HUES64 (cell line): ENCODE measurements around the gene RILPL2.
A peak's percentile ranks its signal among the peaks of the same experiment; 100 is the strongest.
"Not testable (repeated sequence)": the region's sequence is repeated elsewhere in the genome, so short reads cannot be mapped to it uniquely, and the experiment has no call there.

ENCODE experiments used
- H3K27ac ChIP-seq: 2 replicates; pipeline ENCODE4 v1.7.0; 2013; ENCODE audit warnings: low read depth, low read length, inconsistent platforms
- H3K27me3 ChIP-seq: 2 replicates; pipeline ENCODE4 v1.6.1; 2013; ENCODE audit warnings: mild to moderate bottlenecking, low read length; ENCODE audit not compliant: insufficient read depth
- H3K36me3 ChIP-seq: 2 replicates; pipeline ENCODE4 v1.6.1; 2013; ENCODE audit warnings: mild to moderate bottlenecking, low read length; ENCODE audit not compliant: insufficient read depth
- H3K4me1 ChIP-seq: 2 replicates; pipeline ENCODE4 v1.6.1; 2013; ENCODE audit warnings: mild to moderate bottlenecking, low read length, moderate library complexity; ENCODE audit not compliant: insufficient read depth
- H3K4me3 ChIP-seq: 2 replicates; pipeline ENCODE4 v1.5.1; 2013; ENCODE audit warnings: mild to moderate bottlenecking, low read length, moderate library complexity
- H3K9ac ChIP-seq: 2 replicates; pipeline ENCODE4 v1.6.1; 2013; ENCODE audit warnings: mild to moderate bottlenecking, low read depth, low read length
- H3K9me3 ChIP-seq: 2 replicates; pipeline ENCODE4 v1.6.1; 2013; ENCODE audit warnings: low read depth, low read length; ENCODE audit not compliant: insufficient read depth
- WGBS: fragments of 150-250, 120-280 bp; methylation state at CpG from one replicate; pipeline ENCODE4 v1.1.7; 2013; ENCODE audit warnings: missing lambda C conversion rate; 5-methylcytosine and 5-hydroxymethylcytosine counted together

RILPL2 gene

GRCh38 chr12:123388951-123389559 lies 47.4 kb downstream of the RILPL2 start:
- Histone ChIP-seq H3K27me3 (peaks cover 46% of the 10 kb centered on the region), H3K9ac (peak overlapping the region; percentile 58; the same call in 1 of the 2 replicates), H3K9me3 (no peaks in the 10 kb centered on the region), H3K27ac (no peak overlapping the region), H3K4me3 (peak overlapping the region; percentile 66), H3K4me1 (peaks cover 9% of the 10 kb centered on the region), H3K36me3 (peaks cover 27% of the 10 kb centered on the region)
- under 1% methylated on average over 84 of the region's 102 CpGs for WGBS

- no peak overlapping the region for H3K27ac ChIP-seq
- H3K4me3 ChIP-seq, result peak overlapping the region; percentile 66
- H3K4me1 ChIP-seq, result peaks cover 9% of the 10 kb centered on the region
- H3K9ac ChIP-seq, result no peak overlapping the region
- no peaks in the 10 kb centered on the region for H3K9me3 ChIP-seq
- 3% methylated on average over 52 of the region's 52 CpGs for WGBS
- peaks cover 46% of the 10 kb centered on the region for H3K27me3 ChIP-seq
- H3K36me3 ChIP-seq, result peaks cover 26% of the 10 kb centered on the region
Measured at GRCh38 chr12:123388177-123388950, 48.1 kb downstream of the RILPL2 start.

- Histone ChIP-seq H3K27me3 (peaks cover 46% of the 10 kb centered on the region), H3K36me3 (peaks cover 21% of the 10 kb centered on the region), H3K27ac (no peak overlapping the region), H3K4me3 (peak overlapping the region; percentile 44; the same call in 1 of the 2 replicates), H3K4me1 (peaks cover 9% of the 10 kb centered on the region), H3K9me3 (no peaks in the 10 kb centered on the region), H3K9ac (no peak overlapping the region)
- 78% methylated on average over 8 of the region's 8 CpGs for WGBS
Measured at GRCh38 chr12:123387508-123388176, 48.8 kb downstream of the RILPL2 start.

GRCh38 chr12:123385536-123385935 lies 50.9 kb downstream of the RILPL2 start:
- not testable (repeated sequence) for H3K36me3 ChIP-seq, H3K27ac ChIP-seq, H3K4me1 ChIP-seq, H3K9ac ChIP-seq, H3K9me3 ChIP-seq
- WGBS, result 95% methylated on average over 9 of the region's 9 CpGs
- H3K4me3 ChIP-seq, result peak overlapping the region; percentile 78; the same call in 1 of the 2 replicates
- peaks cover 41% of the 10 kb centered on the region for H3K27me3 ChIP-seq

GRCh38 chr12:123384994-123385376 lies 51.5 kb downstream of the RILPL2 start:
- H3K4me1 ChIP-seq, result peaks cover 6% of the 10 kb centered on the region
- WGBS, result 0% methylated on average over 1 of the region's 1 CpG
- H3K27ac ChIP-seq, result peak overlapping the region; percentile 40; the same call in 1 of the 2 replicates

GRCh38 chr12:123384318-123384993 lies 52.0 kb downstream of the RILPL2 start:
- Histone ChIP-seq H3K27me3 (peaks cover 30% of the 10 kb centered on the region), H3K27ac (peak overlapping the region; percentile 45; the same call in 1 of the 2 replicates), H3K4me3 (peak overlapping the region; percentile 78), H3K9ac (peak overlapping the region; percentile 53; the same call in 1 of the 2 replicates), H3K9me3 (no peaks in the 10 kb centered on the region), H3K4me1 (peaks cover 6% of the 10 kb centered on the region), H3K36me3 (no peaks in the 10 kb centered on the region)
- WGBS, result 2% methylated on average over 37 of the region's 41 CpGs

More at GRCh38 chr12:123384994-123385376, 51.5 kb downstream of the RILPL2 start:
- peaks cover 36% of the 10 kb centered on the region for H3K27me3 ChIP-seq
- peak overlapping the region; percentile 53; the same call in 1 of the 2 replicates for H3K9ac ChIP-seq
- H3K36me3 ChIP-seq, result no peaks in the 10 kb centered on the region
- H3K9me3 ChIP-seq, result no peaks in the 10 kb centered on the region
- peak overlapping the region; percentile 78 for H3K4me3 ChIP-seq

- Histone ChIP-seq H3K9me3 (no peaks in the 10 kb centered on the region), H3K36me3 (no peaks in the 10 kb centered on the region), H3K4me3 (no peak overlapping the region; the same call in 1 of the 2 replicates), H3K27ac (no peak overlapping the region), H3K9ac (no peak overlapping the region), H3K4me1 (no peaks in the 10 kb centered on the region), H3K27me3 (peaks cover 22% of the 10 kb centered on the region)
- 98% methylated on average over 14 of the region's 14 CpGs for WGBS
Measured at GRCh38 chr12:123382684-123383083, 53.8 kb downstream of the RILPL2 start.

GRCh38 chr12:123379391-123379790 lies 57.1 kb downstream of the RILPL2 start:
- Histone ChIP-seq H3K9me3 (no peaks in the 10 kb centered on the region), H3K27ac (no peak overlapping the region), H3K4me1 (no peaks in the 10 kb centered on the region), H3K27me3 (no peaks in the 10 kb centered on the region), H3K9ac (no peak overlapping the region), H3K36me3 (no peaks in the 10 kb centered on the region), H3K4me3 (no peak overlapping the region)
- 88% methylated on average over 5 of the region's 5 CpGs for WGBS

GRCh38 chr12:123372415-123372814 lies 64.1 kb downstream of the RILPL2 start:
- not testable (repeated sequence) for H3K27me3 ChIP-seq, H3K27ac ChIP-seq, H3K4me1 ChIP-seq, H3K9ac ChIP-seq, H3K9me3 ChIP-seq, H3K4me3 ChIP-seq, H3K36me3 ChIP-seq
- 90% methylated on average over 4 of the region's 5 CpGs for WGBS

- not testable (repeated sequence) for H3K27me3 ChIP-seq, H3K9me3 ChIP-seq, H3K4me3 ChIP-seq
Measured at GRCh38 chr12:123371667-123372368, 64.7 kb downstream of the RILPL2 start.

More at GRCh38 chr12:123371667-123372368, 64.7 kb downstream of the RILPL2 start:
- 95% methylated on average over 48 of the region's 48 CpGs for WGBS
- H3K36me3 ChIP-seq, H3K4me1 ChIP-seq, H3K9ac ChIP-seq, H3K27ac ChIP-seq: not testable (repeated sequence)
